Right lobe of liver (tissue), 4 donors: ENCODE data around the gene ARHGAP44.

Experiments
- POLR2A ChIP-seq: fragments of 450-650 bp; IDR thresholded peaks from one replicate; pipeline ENCODE4 v1.6.1; 2017; ENCODE audit warnings: antibody characterized with exemption, mild to moderate bottlenecking
- TF ChIP-seq, protein P1 (sequence below), 4 donors: fragments of 200-600 bp in 3 of 4; fragments of 450-650 bp in 1 of 4; IDR thresholded peaks; one replicate each; pipeline versions ENCODE4 v1.5.1 to v1.8.0; 2016 to 2022; ENCODE audit warnings: antibody characterized with exemption in 4 of 4, mild to moderate bottlenecking in 2 of 4
- donor health status: DM: no; HTN: no; CAD: no.
- donor health status: DM: no; HTN: no; CAD: no.
- donor health status: DM: no; HTN: yes; CAD: no.

DNA sequence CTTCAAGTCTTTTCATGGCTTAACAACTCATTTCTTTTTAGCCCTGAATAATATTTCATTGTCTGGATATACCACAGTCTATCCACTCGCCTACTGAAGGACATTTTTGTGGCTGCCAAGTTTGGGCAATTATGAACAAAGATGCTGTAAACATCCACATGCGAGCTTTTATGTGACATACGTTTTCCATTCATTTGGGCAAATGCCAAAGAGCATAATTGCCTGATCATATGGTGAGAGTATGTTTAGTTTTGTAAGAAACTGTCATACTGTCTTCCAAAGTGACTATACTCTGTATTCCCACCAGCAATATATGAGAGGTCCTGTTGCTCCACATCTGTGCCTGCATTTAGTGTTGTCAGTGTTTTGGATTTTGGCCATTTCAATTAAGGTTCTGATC, 147.2 kb downstream of the ARHGAP44 start:
- TF ChIP-seq, protein P1, sequence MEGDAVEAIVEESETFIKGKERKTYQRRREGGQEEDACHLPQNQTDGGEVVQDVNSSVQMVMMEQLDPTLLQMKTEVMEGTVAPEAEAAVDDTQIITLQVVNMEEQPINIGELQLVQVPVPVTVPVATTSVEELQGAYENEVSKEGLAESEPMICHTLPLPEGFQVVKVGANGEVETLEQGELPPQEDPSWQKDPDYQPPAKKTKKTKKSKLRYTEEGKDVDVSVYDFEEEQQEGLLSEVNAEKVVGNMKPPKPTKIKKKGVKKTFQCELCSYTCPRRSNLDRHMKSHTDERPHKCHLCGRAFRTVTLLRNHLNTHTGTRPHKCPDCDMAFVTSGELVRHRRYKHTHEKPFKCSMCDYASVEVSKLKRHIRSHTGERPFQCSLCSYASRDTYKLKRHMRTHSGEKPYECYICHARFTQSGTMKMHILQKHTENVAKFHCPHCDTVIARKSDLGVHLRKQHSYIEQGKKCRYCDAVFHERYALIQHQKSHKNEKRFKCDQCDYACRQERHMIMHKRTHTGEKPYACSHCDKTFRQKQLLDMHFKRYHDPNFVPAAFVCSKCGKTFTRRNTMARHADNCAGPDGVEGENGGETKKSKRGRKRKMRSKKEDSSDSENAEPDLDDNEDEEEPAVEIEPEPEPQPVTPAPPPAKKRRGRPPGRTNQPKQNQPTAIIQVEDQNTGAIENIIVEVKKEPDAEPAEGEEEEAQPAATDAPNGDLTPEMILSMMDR (IDR thresholded peaks at IDR 0.05) = no peak
- TF ChIP-seq POLR2A = no peak
